ENCODE data around the gene ACAD8. TPM values are rescaled to one million over a fixed set of nuclear protein-coding genes. Genes with fewer than 3 reads are reported as not detected.

ACAD8 gene
- polyA plus RNA-seq, 1 donor from 2014 or later, result 68.8 TPM

DNA sequence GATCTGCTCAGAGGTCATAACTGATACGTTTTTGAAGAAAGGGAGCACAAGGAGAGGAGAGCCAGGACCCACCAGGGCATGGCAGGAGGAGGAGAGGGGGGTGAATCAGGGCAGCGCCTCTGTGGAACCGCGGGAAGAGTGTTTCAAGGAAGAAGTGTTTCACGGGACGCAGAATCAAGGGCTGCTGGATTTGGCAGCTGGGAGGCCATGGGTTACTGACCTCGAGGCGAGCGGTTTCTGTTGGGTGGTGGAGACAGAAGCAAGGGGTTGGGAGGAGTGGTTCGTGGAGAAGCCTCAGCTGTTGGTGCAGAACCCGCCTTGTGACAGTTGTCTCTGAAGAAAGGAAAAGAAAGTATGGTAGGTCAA is 15.8 kb upstream of the ACAD8 start:
- Histone ChIP-seq H3K27me3 (ENCODE audit: insufficient read depth, low read depth, low read length) (no peaks in the 10 kb centered on the region), H3F3A (ENCODE audit: insufficient read depth, low read length, poor library complexity, severe bottlenecking) (no peaks in the 10 kb centered on the region), H3K9me3 (ENCODE audit: low read length) (no peaks in the 10 kb centered on the region), H3K9me2 (ENCODE audit: insufficient read depth, low read length) (no peaks in the 10 kb centered on the region), H3K4me2 (ENCODE audit: low read length) (no peak overlapping the region), H3K27ac (ENCODE audit: low read length) (no peak overlapping the region), H2AFZ (ENCODE audit: low read depth, low read length) (no peak overlapping the region), H3K9ac (ENCODE audit: low read length) (no peak overlapping the region), H4K20me1 (ENCODE audit: insufficient read depth) (no peaks in the 10 kb centered on the region), H3K4me3 (ENCODE audit: low read length) (no peak overlapping the region), H3K79me2 (replicated peaks; ENCODE audit: insufficient read depth, low read length) (no peaks in the 10 kb centered on the region), H3K36me3 (ENCODE audit: insufficient read depth, low read length) (peaks cover 6% of the 10 kb centered on the region)
- TF ChIP-seq MXI1 (conservative IDR thresholded peaks at IDR 0.05; ENCODE audit: poor library complexity, severe bottlenecking) (no peak), EZH2 (IDR thresholded peaks at IDR 0.05; ENCODE audit: borderline replicate concordance, insufficient read depth, low read length, poor library complexity, severe bottlenecking) (no peak), SMC3 (conservative IDR thresholded peaks at IDR 0.05; ENCODE audit: poor library complexity) (no peak), TAF1 (IDR thresholded peaks at IDR 0.05; ENCODE audit: low read depth) (no peak), EP300 (conservative IDR thresholded peaks at IDR 0.05; ENCODE audit: poor library complexity, severe bottlenecking) (no peak), POLR2AphosphoS5 (IDR thresholded peaks at IDR 0.05) (no peak), RAD21 (conservative IDR thresholded peaks at IDR 0.05) (no peak)
- TF ChIP-seq, protein P1, sequence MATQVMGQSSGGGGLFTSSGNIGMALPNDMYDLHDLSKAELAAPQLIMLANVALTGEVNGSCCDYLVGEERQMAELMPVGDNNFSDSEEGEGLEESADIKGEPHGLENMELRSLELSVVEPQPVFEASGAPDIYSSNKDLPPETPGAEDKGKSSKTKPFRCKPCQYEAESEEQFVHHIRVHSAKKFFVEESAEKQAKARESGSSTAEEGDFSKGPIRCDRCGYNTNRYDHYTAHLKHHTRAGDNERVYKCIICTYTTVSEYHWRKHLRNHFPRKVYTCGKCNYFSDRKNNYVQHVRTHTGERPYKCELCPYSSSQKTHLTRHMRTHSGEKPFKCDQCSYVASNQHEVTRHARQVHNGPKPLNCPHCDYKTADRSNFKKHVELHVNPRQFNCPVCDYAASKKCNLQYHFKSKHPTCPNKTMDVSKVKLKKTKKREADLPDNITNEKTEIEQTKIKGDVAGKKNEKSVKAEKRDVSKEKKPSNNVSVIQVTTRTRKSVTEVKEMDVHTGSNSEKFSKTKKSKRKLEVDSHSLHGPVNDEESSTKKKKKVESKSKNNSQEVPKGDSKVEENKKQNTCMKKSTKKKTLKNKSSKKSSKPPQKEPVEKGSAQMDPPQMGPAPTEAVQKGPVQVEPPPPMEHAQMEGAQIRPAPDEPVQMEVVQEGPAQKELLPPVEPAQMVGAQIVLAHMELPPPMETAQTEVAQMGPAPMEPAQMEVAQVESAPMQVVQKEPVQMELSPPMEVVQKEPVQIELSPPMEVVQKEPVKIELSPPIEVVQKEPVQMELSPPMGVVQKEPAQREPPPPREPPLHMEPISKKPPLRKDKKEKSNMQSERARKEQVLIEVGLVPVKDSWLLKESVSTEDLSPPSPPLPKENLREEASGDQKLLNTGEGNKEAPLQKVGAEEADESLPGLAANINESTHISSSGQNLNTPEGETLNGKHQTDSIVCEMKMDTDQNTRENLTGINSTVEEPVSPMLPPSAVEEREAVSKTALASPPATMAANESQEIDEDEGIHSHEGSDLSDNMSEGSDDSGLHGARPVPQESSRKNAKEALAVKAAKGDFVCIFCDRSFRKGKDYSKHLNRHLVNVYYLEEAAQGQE (IDR thresholded peaks at IDR 0.05; ENCODE audit: borderline replicate concordance), result no peak
- TF ChIP-seq, protein P2, sequence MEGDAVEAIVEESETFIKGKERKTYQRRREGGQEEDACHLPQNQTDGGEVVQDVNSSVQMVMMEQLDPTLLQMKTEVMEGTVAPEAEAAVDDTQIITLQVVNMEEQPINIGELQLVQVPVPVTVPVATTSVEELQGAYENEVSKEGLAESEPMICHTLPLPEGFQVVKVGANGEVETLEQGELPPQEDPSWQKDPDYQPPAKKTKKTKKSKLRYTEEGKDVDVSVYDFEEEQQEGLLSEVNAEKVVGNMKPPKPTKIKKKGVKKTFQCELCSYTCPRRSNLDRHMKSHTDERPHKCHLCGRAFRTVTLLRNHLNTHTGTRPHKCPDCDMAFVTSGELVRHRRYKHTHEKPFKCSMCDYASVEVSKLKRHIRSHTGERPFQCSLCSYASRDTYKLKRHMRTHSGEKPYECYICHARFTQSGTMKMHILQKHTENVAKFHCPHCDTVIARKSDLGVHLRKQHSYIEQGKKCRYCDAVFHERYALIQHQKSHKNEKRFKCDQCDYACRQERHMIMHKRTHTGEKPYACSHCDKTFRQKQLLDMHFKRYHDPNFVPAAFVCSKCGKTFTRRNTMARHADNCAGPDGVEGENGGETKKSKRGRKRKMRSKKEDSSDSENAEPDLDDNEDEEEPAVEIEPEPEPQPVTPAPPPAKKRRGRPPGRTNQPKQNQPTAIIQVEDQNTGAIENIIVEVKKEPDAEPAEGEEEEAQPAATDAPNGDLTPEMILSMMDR (IDR thresholded peaks at IDR 0.05; ENCODE audit: poor library complexity, severe bottlenecking), result no peak

DNA sequence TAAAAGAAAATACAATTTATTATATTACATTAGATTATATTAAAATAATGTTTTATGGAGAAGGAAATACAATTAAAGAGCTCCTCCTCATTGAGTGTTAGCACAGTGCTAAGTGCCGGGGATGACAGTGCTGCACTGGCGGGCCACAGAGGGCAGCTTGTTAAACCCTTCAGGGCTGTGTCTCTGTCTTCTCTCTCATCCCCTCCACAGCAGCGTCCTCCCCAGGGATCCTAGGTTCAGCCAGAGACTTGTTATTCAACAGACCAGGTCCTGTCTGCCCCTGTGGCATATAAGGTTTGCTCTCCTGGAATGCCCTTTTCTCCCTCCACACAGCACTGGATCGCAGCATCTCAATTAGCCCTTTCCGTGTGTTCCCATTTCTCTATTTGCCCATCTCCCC is 14.4 kb upstream of the ACAD8 start:
- Histone ChIP-seq H3K4me3 (ENCODE audit: low read length) (no peak overlapping the region), H4K20me1 (ENCODE audit: insufficient read depth) (no peaks in the 10 kb centered on the region), H3K36me3 (ENCODE audit: insufficient read depth, low read length) (peaks cover 12% of the 10 kb centered on the region), H2AFZ (ENCODE audit: low read depth, low read length) (no peak overlapping the region), H3K27me3 (ENCODE audit: insufficient read depth, low read depth, low read length) (no peaks in the 10 kb centered on the region), H3K4me2 (ENCODE audit: low read length) (no peak overlapping the region), H3K9me2 (ENCODE audit: insufficient read depth, low read length) (no peaks in the 10 kb centered on the region), H3K9me3 (ENCODE audit: low read length) (no peaks in the 10 kb centered on the region), H3K9ac (ENCODE audit: low read length) (no peak overlapping the region), H3K79me2 (replicated peaks; ENCODE audit: insufficient read depth, low read length) (no peaks in the 10 kb centered on the region), H3F3A (ENCODE audit: insufficient read depth, low read length, poor library complexity, severe bottlenecking) (no peaks in the 10 kb centered on the region), H3K27ac (ENCODE audit: low read length) (no peak overlapping the region)
- TF ChIP-seq SMC3 (conservative IDR thresholded peaks at IDR 0.05; ENCODE audit: poor library complexity) (no peak), RAD21 (conservative IDR thresholded peaks at IDR 0.05) (no peak), POLR2AphosphoS5 (IDR thresholded peaks at IDR 0.05) (no peak), EZH2 (IDR thresholded peaks at IDR 0.05; ENCODE audit: borderline replicate concordance, insufficient read depth, low read length, poor library complexity, severe bottlenecking) (no peak), TAF1 (IDR thresholded peaks at IDR 0.05; ENCODE audit: low read depth) (no peak), EP300 (conservative IDR thresholded peaks at IDR 0.05; ENCODE audit: poor library complexity, severe bottlenecking) (no peak), MXI1 (conservative IDR thresholded peaks at IDR 0.05; ENCODE audit: poor library complexity, severe bottlenecking) (no peak)
- TF ChIP-seq, protein P2 (IDR thresholded peaks at IDR 0.05; ENCODE audit: poor library complexity, severe bottlenecking), result no peak
- TF ChIP-seq, protein P1 (IDR thresholded peaks at IDR 0.05; ENCODE audit: borderline replicate concordance), result no peak
